Stimulated activated CD4-positive, alpha-beta T cell treated with anti-CD3 and anti-CD28 coated beads, Interleukin-1b, Interleukin-23, amount 100 ng/mL, for 1 hour (primary cell): ENCODE measurements around the gene LCN12.

ENCODE experiments used
- DNase-seq, 2 donors: peaks; one replicate each; pipeline ENCODE4 v3.0.0-alpha.2; 2020; ENCODE audit warnings: low read depth in 2 of 2

LCN12 gene

DNA sequence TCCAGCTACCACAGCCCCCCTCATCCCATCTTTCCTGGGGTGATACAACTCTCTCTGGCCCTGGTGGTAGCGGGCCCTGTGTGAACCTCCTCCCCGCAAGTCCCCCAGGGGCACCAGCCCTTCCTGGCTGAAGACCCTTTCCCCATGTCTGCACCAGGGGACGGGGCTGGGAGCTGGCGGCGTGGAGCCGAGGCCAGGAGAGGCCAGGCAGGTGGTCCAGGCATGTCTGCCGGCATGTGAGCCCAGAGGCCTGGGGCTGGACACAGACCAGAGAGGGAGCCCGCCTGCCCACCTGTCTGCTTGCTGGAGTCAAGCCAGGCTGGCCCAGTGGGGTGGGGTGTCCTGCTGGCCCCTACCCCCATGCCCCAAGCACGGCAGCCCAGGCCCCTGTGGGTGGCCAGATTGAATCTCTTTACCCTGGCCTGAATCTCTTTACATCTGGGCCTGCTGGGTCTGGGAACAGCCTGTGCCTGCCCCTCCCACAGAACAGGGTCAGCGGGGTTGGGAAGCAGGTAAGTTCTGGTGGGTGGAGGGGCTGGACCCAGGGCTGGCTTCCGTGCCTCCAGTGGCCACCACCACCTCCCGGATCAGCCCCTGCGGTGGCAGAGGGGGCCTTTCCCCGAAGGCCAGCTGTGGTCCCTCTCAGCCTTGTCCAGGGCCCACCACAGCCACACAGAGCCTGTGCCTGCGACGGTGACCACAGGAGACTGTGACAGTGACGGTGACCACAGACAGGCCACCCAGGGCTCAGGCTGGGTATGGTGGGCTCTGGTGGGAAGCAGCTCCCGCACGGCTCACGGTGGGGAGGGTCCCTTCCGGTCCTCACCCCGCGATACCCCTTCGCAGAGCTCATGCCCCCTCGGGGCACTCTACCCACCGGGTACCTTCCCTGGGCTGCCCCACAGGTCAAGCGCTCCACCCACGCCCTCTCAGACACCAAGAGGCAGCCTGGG is 7.1 kb downstream of the LCN12 start:
- no peak for DNase-seq

DNA sequence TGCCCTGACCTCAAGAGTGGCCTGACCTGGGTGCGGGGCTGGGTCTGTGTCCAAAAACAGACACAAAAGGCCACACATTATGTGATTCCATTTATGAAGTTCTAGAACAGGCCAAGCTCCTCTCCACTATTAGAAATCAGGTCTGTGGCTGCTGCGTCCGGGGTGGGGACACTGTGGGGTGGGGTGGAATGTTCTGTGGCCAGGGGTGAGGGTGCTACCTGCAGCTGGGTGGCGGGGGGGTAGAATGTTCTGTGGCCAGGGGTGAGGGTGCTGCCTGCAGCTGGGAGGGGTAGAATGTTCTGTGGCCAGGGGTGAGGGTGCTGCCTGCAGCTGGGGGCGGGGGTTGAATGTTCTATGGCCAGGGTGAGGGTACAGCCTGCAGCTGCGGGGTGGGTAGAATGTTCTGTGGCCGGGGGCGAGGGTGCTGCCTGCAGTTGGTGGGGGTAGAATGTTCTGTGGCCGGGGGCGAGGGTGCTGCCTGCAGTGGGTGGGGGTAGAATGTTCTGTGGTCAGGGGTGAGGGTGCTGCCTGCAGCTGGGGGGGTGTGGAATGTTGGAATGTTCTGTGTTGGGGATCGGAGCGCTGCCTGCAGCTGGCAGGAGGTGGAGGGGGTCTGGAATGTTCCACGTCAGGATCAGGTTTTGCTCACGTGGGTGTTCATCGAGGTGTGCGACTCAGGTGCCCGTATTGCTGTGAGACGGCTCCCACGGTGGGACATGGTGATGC is 8.3 kb downstream of the LCN12 start:
- no peak for DNase-seq

- DNase-seq: no peak
Measured at GRCh38 chr9:136960938-136961275, 8.8 kb downstream of the LCN12 start.

DNA sequence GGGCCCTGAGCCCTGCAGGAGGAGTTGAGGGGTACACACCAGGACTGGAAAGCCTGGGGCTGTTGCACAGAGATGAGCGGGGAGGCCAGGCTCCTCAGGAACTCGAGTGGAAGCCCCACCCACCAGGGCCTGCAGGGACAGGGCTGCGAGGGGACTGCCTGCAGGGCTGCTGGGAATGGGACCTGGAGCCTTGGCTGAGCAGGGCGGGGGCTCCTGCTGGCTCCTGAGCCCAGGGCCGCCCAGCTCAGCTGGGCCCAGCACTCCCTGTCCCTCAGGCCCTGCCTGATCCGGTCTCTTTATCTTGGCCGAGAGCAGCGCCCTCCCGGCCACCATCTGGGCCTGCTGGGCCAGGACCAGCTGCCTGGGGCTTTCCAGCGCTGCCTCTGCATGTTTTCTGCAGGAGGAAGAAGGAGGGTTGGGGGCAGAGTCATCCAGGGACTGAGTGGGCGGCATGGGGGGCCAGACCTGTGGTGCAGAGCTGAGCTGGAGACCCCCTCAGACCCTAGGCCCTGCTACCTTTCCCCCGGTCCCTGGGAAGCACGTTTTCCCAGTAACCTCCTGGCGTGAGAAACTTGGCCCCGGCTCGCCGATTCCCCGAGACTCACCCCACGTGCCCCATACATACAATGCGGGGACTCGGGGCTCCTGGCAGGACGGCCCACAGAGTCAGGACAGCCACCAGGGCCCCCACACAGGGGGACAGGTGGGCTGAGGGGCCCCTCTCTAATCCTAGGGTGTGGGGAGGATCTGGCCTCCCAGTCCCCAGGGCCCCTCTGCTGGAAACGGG is 9.4 kb downstream of the LCN12 start:
- DNase-seq: no peak

GRCh38 chr9:136962163-136962562 is 10.1 kb downstream of the LCN12 start:
- DNase-seq: no peak

GRCh38 chr9:136962701-136963248 is 10.7 kb downstream of the LCN12 start:
- no peak for DNase-seq

DNA sequence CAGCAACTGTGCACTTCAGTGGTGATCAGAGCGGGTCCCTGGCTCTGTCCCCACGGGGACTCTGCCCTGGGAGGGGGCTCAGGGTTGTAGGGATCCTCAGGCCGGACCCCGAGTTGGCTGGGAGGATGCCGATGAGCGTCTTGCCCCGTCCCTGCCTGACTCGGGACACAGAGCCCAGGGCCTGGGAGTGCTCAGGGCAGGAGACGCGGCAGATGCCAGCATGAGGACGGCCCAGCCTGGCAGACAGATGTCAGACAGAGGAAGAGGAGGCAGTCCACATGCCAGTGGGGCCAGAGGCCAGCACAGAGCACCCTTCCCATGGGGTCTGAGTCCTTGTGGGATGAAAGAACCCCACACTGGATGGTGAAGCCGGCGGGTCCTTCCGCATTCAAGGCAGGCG is 11.3 kb downstream of the LCN12 start:
- DNase-seq: no peak

DNA sequence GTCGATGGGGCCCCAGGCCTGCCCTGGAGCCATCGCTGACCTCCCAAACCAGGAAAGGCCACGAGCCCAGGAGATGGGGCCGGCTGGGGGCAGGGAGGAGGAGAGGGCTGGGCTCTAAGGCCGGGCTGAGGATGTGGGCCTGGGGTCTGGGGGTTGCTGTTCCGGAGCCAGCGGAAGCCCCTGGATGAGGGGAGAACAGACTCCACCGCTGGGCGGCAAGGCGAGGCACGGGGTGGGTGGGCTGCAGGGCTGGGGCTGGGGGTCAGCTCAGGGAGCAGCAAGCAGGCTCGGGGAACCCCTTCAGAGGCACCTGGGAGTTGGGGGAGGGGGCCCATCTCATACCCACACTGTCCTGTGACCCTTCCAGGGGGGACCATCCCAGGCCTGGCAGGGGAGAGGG is 11.7 kb downstream of the LCN12 start:
- DNase-seq: no peak

- DNase-seq: no peak
Measured at GRCh38 chr9:136964171-136964689, 12.2 kb downstream of the LCN12 start.

- DNase-seq: no peak
Measured at GRCh38 chr9:136964833-136965422, 12.9 kb downstream of the LCN12 start.

- DNase-seq: no peak
Measured at GRCh38 chr9:136965771-136966484, 13.9 kb downstream of the LCN12 start.

DNA sequence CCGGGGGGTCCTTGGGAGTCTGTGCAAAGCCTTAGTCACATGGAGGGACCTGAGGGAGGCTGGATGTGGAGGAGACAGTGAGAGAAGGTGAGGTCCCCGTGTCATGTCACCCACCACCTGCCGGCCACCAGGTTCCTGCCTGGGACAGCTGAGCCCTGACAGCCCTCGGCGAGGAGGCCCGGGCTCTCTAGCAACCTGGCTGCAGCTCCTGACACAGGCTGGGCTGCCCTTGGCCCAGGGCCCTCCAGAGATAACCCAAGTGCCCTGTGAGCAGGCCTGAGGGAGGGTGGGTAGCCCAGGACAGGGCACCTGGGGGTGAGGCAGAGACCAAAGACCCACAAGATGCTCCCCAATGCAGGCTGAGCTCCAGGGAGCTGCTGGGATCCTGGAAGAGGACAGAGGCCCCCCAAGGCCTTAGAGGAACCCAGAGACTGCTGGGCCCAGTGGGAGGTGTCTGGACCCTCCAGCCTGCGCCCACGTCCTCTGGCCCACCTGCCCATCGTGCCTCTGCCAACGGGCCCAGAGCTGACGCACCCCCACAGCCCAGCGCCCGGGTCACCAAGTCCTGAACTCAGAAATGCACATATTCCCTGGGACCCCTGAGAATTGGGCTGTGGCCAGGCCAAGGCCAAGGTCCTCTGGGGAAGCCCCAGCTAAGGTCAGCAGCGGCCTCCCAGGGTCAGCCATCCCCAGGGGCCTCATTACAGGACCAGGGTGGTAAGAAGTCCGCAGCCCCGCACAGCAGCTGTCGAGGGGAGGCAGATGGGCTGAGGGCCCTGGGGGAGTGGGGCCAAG is 16.5 kb downstream of the LCN12 start:
- no peak for DNase-seq

- DNase-seq: no peak
Measured at GRCh38 chr9:136969150-136969549, 17.1 kb downstream of the LCN12 start.

GRCh38 chr9:136969774-136970173 is 17.7 kb downstream of the LCN12 start:
- DNase-seq: no peak

DNA sequence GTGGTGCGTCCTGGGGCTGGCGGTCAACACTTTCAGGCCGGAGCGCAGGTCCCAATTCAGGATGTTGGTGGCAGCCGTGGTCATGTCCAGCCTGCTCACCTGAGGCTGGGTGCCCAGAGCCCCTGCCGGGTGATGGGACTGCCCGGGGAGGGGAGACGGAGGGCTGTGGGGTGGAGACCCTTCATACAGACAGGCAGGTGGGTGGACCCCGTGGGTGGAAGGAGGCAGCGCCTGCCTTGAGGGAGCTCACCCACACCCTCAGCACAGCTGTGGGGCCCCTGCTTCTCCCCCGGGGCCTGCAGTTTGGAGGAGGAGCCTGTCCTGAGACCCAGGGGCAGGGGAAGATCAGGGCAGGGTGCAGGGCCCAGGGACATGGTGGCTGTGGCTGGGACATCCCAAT is 18.3 kb downstream of the LCN12 start:
- no peak for DNase-seq

DNA sequence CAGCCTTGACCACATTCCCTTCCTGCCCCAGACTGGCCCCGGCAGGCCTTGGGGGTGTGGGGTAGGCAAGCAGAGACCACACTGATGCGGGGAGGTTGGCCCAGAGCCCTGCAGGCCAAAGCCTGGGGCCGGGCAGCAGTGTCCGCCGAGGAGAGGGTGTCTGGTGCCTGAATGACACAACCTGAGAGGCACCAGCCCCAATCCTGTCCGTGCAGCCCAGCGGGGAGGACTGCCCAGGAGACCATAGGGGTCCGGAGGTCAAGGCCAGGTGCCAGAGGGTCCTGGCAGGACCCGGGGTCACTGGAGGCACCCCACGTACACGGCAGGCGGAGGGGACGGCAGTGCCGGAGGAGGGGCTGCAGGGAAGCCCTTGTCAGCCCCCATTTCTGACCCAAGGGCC is 19.7 kb downstream of the LCN12 start:
- DNase-seq: no peak

DNA sequence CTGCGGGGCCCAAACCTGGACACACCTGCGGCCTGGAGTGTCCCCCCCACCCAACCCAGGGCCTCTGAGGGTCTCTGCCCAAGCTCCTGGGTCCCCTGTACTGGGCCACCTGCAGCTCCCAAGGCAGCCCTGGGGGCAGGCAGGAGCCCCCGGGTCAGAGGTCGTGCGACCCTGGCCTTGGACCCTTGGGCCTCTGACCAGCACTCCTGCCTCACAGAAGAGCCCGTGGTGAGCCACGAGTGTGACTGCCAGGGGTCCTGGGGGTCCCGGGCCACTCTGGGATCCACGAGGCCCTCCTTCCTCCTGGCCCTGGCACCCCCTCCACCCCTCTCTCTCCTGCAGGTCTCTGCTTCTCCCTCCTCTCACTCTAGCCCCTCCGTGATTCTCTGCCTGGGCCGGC is 20.3 kb downstream of the LCN12 start:
- DNase-seq: no peak

- DNase-seq: no peak
Measured at GRCh38 chr9:136972743-136973142, 20.7 kb downstream of the LCN12 start.

DNA sequence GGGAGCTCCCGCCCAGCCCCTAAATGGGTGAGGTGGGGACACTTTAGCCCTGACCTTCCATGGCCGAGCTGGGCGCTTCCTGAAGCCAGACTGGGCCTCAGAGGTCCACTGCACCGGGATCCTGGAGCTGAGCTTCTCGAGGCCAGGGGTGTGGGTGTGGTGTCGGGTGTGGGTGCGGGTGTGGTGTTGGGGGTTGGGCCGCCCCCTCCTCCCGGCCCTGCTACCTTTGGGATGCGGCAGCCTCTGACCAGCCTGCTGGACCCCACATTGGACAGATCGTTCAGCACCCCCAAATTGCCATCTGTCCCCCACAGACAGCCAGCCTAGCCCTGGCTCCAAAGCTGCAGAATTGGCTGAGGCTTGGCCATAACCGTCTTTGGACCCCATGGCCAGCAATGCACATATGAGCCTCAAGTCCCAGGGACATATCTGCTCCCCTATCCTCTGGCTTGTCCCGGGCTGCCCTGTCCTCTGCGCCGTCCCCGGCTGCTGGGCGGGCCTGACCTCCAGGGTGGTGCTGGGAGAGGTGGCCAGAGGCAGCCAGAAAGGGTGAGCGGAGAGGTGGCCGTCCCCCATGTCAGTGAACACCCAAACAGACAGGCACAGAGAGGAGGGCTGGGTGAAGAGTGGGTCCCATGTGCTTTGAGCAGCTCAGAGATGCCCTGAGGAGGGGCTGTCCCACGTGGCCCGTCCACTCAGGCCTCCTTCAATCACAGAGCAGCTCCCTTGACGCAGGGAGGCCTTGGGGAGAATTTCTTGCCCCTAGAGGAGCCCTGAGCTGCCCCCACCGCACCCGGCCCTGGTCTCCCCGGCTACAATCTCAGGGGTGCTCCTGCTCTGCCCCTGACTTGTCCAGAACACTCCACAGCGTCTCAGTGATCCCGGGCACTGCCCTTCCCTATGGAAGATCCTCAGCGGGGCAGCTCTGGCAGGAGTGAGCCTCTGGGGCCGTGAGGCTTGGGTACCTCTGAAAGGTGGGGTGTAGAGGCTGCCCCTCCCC is 21.8 kb downstream of the LCN12 start:
- no peak for DNase-seq
